OCI-LY7 (cell line): ENCODE results near the gene TTC9B. TPM values are rescaled to one million over a fixed set of nuclear protein-coding genes. Genes with fewer than 3 reads are reported as not detected.

Source experiments
- BruUV-seq: library from RNA; stranded (reverse); fragments of 400-500 nt; replicated peaks from 2 replicates; lab custom pipeline; 2021; lab: Mats Ljungman, UMichigan
- CTCF ChIA-PET: fragments of 300-600 bp; sonication (Branson Sonifier 250); formaldehyde crosslinking; loops from one replicate; lab custom pipeline; 2022; ENCODE audit warnings: antibody characterized with exemption; ENCODE audit not compliant: unreplicated experiment; lab: Charles Lee
- POLR2A ChIA-PET: fragments of 300-600 bp; sonication (Branson Sonifier 250); formaldehyde crosslinking; loops from one replicate; lab custom pipeline; 2022; ENCODE audit warnings: antibody characterized with exemption; lab: Charles Lee
- DNase-seq: peaks from one replicate; pipeline ENCODE4 v3.0.0-alpha.2; 2015; ENCODE audit warnings: low spot score
- H2AFZ ChIP-seq: fragments of 200-600 bp; sonication (generic), shearing (Covaris generic); 2 replicates; pipeline ENCODE4 v1.6.1; 2014; ENCODE audit warnings: mild to moderate bottlenecking, antibody characterized with exemption, low read length, moderate library complexity
- H3K27ac ChIP-seq: fragments of 200-600 bp; sonication (generic); 2 replicates; pipeline ENCODE4 v1.5.1; 2014; ENCODE audit warnings: mixed run types, low read depth, mild to moderate bottlenecking, moderate library complexity, low read length, inconsistent platforms; ENCODE audit not compliant: poor library complexity, severe bottlenecking
- H3K36me3 ChIP-seq: fragments of 200-600 bp; sonication (generic); 2 replicates; pipeline ENCODE4 v1.6.1; 2014; ENCODE audit warnings: mild to moderate bottlenecking, antibody characterized with exemption, low read length, moderate library complexity, mixed read lengths; ENCODE audit not compliant: insufficient read depth
- H3K4me1 ChIP-seq: fragments of 200-600 bp; sonication (generic); 2 replicates; pipeline ENCODE4 v1.5.1; 2014; ENCODE audit warnings: mild to moderate bottlenecking, low read length; ENCODE audit not compliant: insufficient read depth, poor library complexity, severe bottlenecking
- H3K4me2 ChIP-seq: fragments of 200-600 bp; sonication (generic); 2 replicates; pipeline ENCODE4 v1.6.1; 2014; ENCODE audit warnings: mild to moderate bottlenecking, low read length
- H3K4me3 ChIP-seq: fragments of 200-600 bp; sonication (generic); 2 replicates; pipeline ENCODE4 v1.5.1; 2014; ENCODE audit warnings: mild to moderate bottlenecking, low read depth, low read length; ENCODE audit not compliant: poor library complexity, severe bottlenecking
- H3K79me2 ChIP-seq: fragments of 200-600 bp; sonication (generic); 2 replicates; pipeline ENCODE4 v1.6.1; 2016; ENCODE audit warnings: low read depth, mild to moderate bottlenecking, low read length, moderate library complexity, mixed read lengths; ENCODE audit not compliant: insufficient read depth
- H3K9me2 ChIP-seq: fragments of 200-600 bp; sonication (generic); 2 replicates; pipeline ENCODE4 v1.6.1; 2016; ENCODE audit warnings: mild to moderate bottlenecking, low read length, mixed read lengths; ENCODE audit not compliant: insufficient read depth
- H3K9me3 ChIP-seq: fragments of 200-600 bp; sonication (generic); 2 replicates; pipeline ENCODE4 v1.6.1; 2014; ENCODE audit warnings: mild to moderate bottlenecking, mixed run types, low read length, mixed read lengths
- H4K20me1 ChIP-seq: fragments of 200-600 bp; sonication (generic); 2 replicates; pipeline ENCODE4 v1.6.1; 2014; ENCODE audit warnings: mild to moderate bottlenecking, antibody characterized with exemption, low read length, moderate library complexity, mixed read lengths; ENCODE audit not compliant: insufficient read depth
- CTCF ChIP-seq: fragments of 200-600 bp; sonication (generic); conservative IDR thresholded peaks from 2 replicates; pipeline ENCODE4 v1.5.1; 2014; ENCODE audit warnings: mild to moderate bottlenecking, antibody characterized with exemption, low read length, moderate library complexity, mixed read lengths
- EZH2phosphoT487 ChIP-seq: fragments of 200-600 bp; sonication (generic); IDR thresholded peaks from 2 replicates; pipeline ENCODE4 v1.6.1; 2018; ENCODE audit warnings: low read depth, borderline replicate concordance, mild to moderate bottlenecking, mixed run types, antibody characterized with exemption, low read length, moderate library complexity, mixed read lengths
- intact Hi-C: fragments of 100-400 bp; cut with micrococcal nuclease; formaldehyde crosslinking; loops from one replicate; pipeline ENCODE4 v1.10.0; 2022; ENCODE audit not compliant: unreplicated experiment
- total RNA-seq, 2 experiments: library from RNA; depleted of rRNA in 1 of 2; stranded (reverse); fragments of >200 nt in 1 of 2; shearing (Covaris generic) in 1 of 2; gene quantifications; 2 replicates each; pipeline ENCODE4 v1.2.3, GENCODE V29; 2014 to 2022

The TTC9B gene
- total RNA-seq, 2 experiments from 2014 or later: not detected

- Histone ChIP-seq H3K4me3 (peak overlapping the region; percentile 97), H3K9me3 (no peaks in the 10 kb centered on the region), H4K20me1 (no peaks in the 10 kb centered on the region), H3K4me2 (peak overlapping the region; percentile 70), H3K4me1 (peaks cover 12% of the 10 kb centered on the region), H3K79me2 (no peaks in the 10 kb centered on the region), H2AFZ (peak overlapping the region; percentile 42; the same call in 1 of the 2 replicates), H3K9me2 (no peaks in the 10 kb centered on the region), H3K36me3 (no peaks in the 10 kb centered on the region), H3K27ac (no peak overlapping the region)
- POLR2A ChIA-PET: interaction anchor here (0.6 to 1.0 kb wide), 2 partner anchors 9 to 132 kb away, joined by 3 to 4 read pairs; no protein-coding TSS in a partner anchor
- no TSS peak for BruUV-seq
- CTCF ChIA-PET: no interaction called here
- intact Hi-C loops: no loop called here
- no peak for TF ChIP-seq EZH2phosphoT487
- TF ChIP-seq CTCF: peak; percentile 47
- DNase-seq: peak; percentile 53
Measured at GRCh38 chr19:40191836-40192646, 26.1 kb downstream of the TTC9B start.

GRCh38 chr19:40190891-40191835 lies 27.0 kb downstream of the TTC9B start, which contains the start of gene MAP3K10:
Gene MAP3K10, plus strand, starts transcription at chr19:40191426. Its CDS starts 606 bp downstream, at chr19:40192032.
- Histone ChIP-seq H3K36me3 (no peaks in the 10 kb centered on the region), H3K9me3 (no peaks in the 10 kb centered on the region), H3K4me2 (peak within 1 kb of the TSS; percentile 92), H3K27ac (peak within 1 kb of the TSS; percentile 52), H3K79me2 (no peaks in the 10 kb centered on the region), H3K4me1 (peaks cover 12% of the 10 kb centered on the region), H2AFZ (peak within 1 kb of the TSS; percentile 100), H3K4me3 (peak within 1 kb of the TSS; percentile 97), H3K9me2 (no peaks in the 10 kb centered on the region), H4K20me1 (no peaks in the 10 kb centered on the region)
- CTCF ChIA-PET: interaction anchor here (0.6 kb wide), 1 partner anchor 70 kb away, joined by 3 read pairs; no protein-coding TSS in a partner anchor
- intact Hi-C loops: no loop called here
- BruUV-seq: no TSS peak
- TF ChIP-seq EZH2phosphoT487 (no peak), CTCF (no peak)
- POLR2A ChIA-PET: interaction anchor here (0.6 to 1.7 kb wide), 6 partner anchors 8 to 132 kb away, joined by 3 to 5 read pairs (median 4); partner anchors contain the start of gene AKT2
- peak; percentile 81 for DNase-seq
